Heart right ventricle (tissue), 16 donors: Measurements from ENCODE around the gene CS. TPM values are rescaled to one million over a fixed set of nuclear protein-coding genes. Genes with fewer than 3 reads are reported as not detected.

Experiments used
- ATAC-seq, 8 donors: fragments of 200-7000 bp; cut with Tn5 transposase; one replicate each; pipeline ENCODE4 v1.9.1; 2020; ENCODE audit warnings: mild to moderate bottlenecking in 8 of 8, moderate library complexity in 8 of 8, moderate number of reproducible peaks in 1 of 8
- DNase-seq, 2 donors: peaks; one replicate each; pipeline ENCODE4 v3.0.0-alpha.2; 2020
- H3K27ac ChIP-seq, 10 donors: fragments of 200-600 bp; sonication (generic) in 2 of 10; one replicate each; pipeline versions ENCODE4 v1.5.0 to v1.8.0; 2020 to 2022; ENCODE audit warnings: mild to moderate bottlenecking in 3 of 10
- H3K27me3 ChIP-seq, 7 donors: fragments of 200-600 bp; one replicate each; pipeline ENCODE4 v1.8.0; 2021 to 2022; ENCODE audit warnings: mild to moderate bottlenecking in 2 of 7
- H3K36me3 ChIP-seq, 9 donors: fragments of 200-600 bp; sonication (generic) in 1 of 9; one replicate each; pipeline versions ENCODE4 v1.5.0 to v1.8.0; 2020 to 2022; ENCODE audit warnings: mild to moderate bottlenecking in 2 of 9
- H3K4me1 ChIP-seq, 9 donors: fragments of 200-600 bp; sonication (generic) in 1 of 9; one replicate each; pipeline versions ENCODE4 v1.5.0 to v1.8.0; 2020 to 2022; ENCODE audit warnings: mild to moderate bottlenecking in 4 of 9
- H3K4me3 ChIP-seq, 10 donors: fragments of 200-600 bp; sonication (generic) in 2 of 10; one replicate each; pipeline versions ENCODE4 v1.5.0 to v1.8.0; 2020 to 2022; ENCODE audit warnings: mild to moderate bottlenecking in 7 of 10, moderate library complexity in 2 of 10
- H3K9me3 ChIP-seq, 11 donors: fragments of 200-600 bp in 10 of 11; sonication (generic) in 2 of 11; one replicate each; pipeline versions ENCODE4 v1.5.0 to v1.8.0; 2013 to 2022; ENCODE audit warnings: mild to moderate bottlenecking in 2 of 11, control low read depth in 1 of 11, moderate library complexity in 1 of 11
- CTCF ChIP-seq, 9 donors: fragments of 200-600 bp; sonication (generic) in 2 of 9; IDR thresholded peaks; one replicate each; pipeline versions ENCODE4 v1.5.0 to v1.8.0; 2021 to 2022; ENCODE audit warnings: antibody characterized with exemption in 9 of 9, mild to moderate bottlenecking in 5 of 9, moderate library complexity in 1 of 9
- WGBS, 2 donors: extraction: QIAGEN DNeasy Blood & Tissue Kit; methylation state at CpG; one replicate each; pipeline ENCODE4 v1.1.7; 2013; ENCODE audit warnings: inconsistent platforms in 1 of 2; 5-methylcytosine and 5-hydroxymethylcytosine counted together
- intact Hi-C, 10 donors: fragments of 100-400 bp; cut with DNase I; formaldehyde crosslinking; loops; one replicate each; pipeline versions ENCODE4 v1.11.1 to v1.14.2; 2022
- polyA plus RNA-seq, 2 donors: library from polyadenylated mRNA; stranded (reverse); fragments of 200-250 nt; gene quantifications; one replicate each; pipeline ENCODE4 v1.2.3, GENCODE V29; 2013
- total RNA-seq, 10 donors: library from RNA; stranded (reverse); fragmentation: NEBNext Ultra II Directional in 3 of 10; extraction: Animal tissue kit (Norgen Biotek cat#: 25700) in 3 of 10; gene quantifications; one replicate each; pipeline versions ENCODE4 v1.2.1 to v1.2.4, GENCODE V29; 2021 to 2023
- donor health status: Arrhythmogenic right ventricular cardiomyopathy.
- donor health status: ischemic (EF 13 %, LVEDD 7.1; RV severe dilation, severe dysfunction).
- donor health status: healthy with polysubstance abuse.
- donor health status: DM: no; HTN: yes; CAD: no.
- donor health status: DM: no; HTN: no; CAD: no.
- donor health status: ischemic (EF 25% LVEDD 6.9; RV normal size, moderate dysfunction).
- donor health status: ischemic (EF 25% LVEDD 5.7; RV mildly dilated, moderate dysfunction).
- donor health status: healthy.
- donor health status: DM: yes; HTN: yes; CAD: no.
- donor health status: Ischemic cardiomyopathy.
- donor health status: ischemic (EF 35%, LVEDD 5.7; RV mildly dilated, moderate dysfunction).
- donor health status: nonischemic (EF 11% LVEDD 7.7; RV severe dilation, severe dysfunction).
- donor health status: DM: yes; HTN: yes; CAD: no.
- donor health status: PGD.
- donor health status: ischemic (EF 29% LVEDD 5.4; RV normal size, mild dysfunction).
- donor health status: nonischemic (EF 23%, LVEDD 6.1; RV moderate dilation, normal function).

The CS gene
- total and polyA plus RNA-seq, 12 donors, result 154 to 991 (median 859) TPM

- peak overlapping the region; percentile 68 to 99 (median 84) for H3K4me3 ChIP-seq
- no peaks in the 10 kb centered on the region for H3K27me3 ChIP-seq
- H3K4me1 ChIP-seq, result peaks cover 19 to 79% (median 62%) of the 10 kb centered on the region in 9 donors
- DNase-seq (no peak), ATAC-seq (peak in 7 of 8 donors; percentile 2 to 23 (median 3))
- TF ChIP-seq CTCF (IDR thresholded peaks at IDR 0.05), result no peak
- WGBS, 2 donors, result 1 to 2% methylated on average over 10 of the region's 10 CpGs
- H3K36me3 ChIP-seq, result peaks cover 0 to 54% (median 4%) of the 10 kb centered on the region in 9 donors
- H3K9me3 ChIP-seq, result no peaks in the 10 kb centered on the region
- H3K27ac ChIP-seq, result peak overlapping the region; percentile 87 to 100 (median 96)
- intact Hi-C loops, result no loop called here
Observed at GRCh38 chr12:56299308-56299852, 750 bp downstream of the CS start.

GRCh38 chr12:56298828-56299227 lies 1.3 kb downstream of the CS start:
- DNase-seq (no peak), ATAC-seq (no peak)
- 65 to 66% methylated on average over 5 of the region's 5 CpGs for WGBS, 2 donors
- intact Hi-C loops, result no loop called here
- peak overlapping the region; percentile 68 to 99 (median 84) for H3K4me3 ChIP-seq
- no peaks in the 10 kb centered on the region for H3K9me3 ChIP-seq
- peak overlapping the region in 9 of 10 donors; percentile 94 to 100 (median 97) for H3K27ac ChIP-seq
- H3K36me3 ChIP-seq, result peaks cover 0 to 54% (median 4%) of the 10 kb centered on the region in 9 donors
- H3K4me1 ChIP-seq, result peaks cover 19 to 83% (median 64%) of the 10 kb centered on the region in 9 donors
- no peaks in the 10 kb centered on the region for H3K27me3 ChIP-seq
- TF ChIP-seq CTCF (IDR thresholded peaks at IDR 0.05), result no peak

DNA sequence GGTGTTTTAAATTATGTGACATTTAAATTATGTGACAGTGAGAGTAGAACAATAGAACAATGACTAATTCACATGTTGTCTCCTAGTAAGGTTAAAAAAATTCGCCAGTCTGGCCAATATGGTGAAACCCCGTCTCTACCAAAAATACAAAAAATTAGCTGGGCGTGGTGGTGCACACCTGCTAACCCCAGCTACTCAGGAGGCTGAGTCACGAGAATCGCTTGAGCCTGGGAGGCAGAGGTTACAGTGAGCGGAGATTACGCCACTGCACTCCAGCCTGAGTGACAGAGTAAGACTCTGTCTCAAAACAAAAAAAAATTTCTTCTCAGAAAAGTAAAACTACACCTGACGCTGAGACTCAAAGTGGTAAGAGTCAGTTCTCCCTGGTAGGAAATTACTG lies 2.7 kb downstream of the CS start:
- DNase-seq (no peak), ATAC-seq (no peak)
- intact Hi-C loops, result no loop called here
- no peaks in the 10 kb centered on the region for H3K9me3 ChIP-seq
- no peaks in the 10 kb centered on the region for H3K27me3 ChIP-seq
- WGBS, 2 donors, result 90 to 94% methylated on average over 8 of the region's 8 CpGs
- H3K4me3 ChIP-seq, result no peak overlapping the region
- peaks cover 0 to 54% (median 4%) of the 10 kb centered on the region in 9 donors for H3K36me3 ChIP-seq
- peak overlapping the region in 3 of 10 donors; percentile 46 to 100 (median 97) for H3K27ac ChIP-seq
- peaks cover 19 to 87% (median 71%) of the 10 kb centered on the region in 9 donors for H3K4me1 ChIP-seq
- TF ChIP-seq CTCF (IDR thresholded peaks at IDR 0.05), result no peak

- Histone ChIP-seq H3K27ac (peak overlapping the region in 1 of 10 donors; percentile 25), H3K9me3 (no peaks in the 10 kb centered on the region), H3K4me3 (no peak overlapping the region), H3K36me3 (peaks cover 0 to 65% (median 8%) of the 10 kb centered on the region in 9 donors), H3K4me1 (peaks cover 17 to 88% (median 68%) of the 10 kb centered on the region in 9 donors), H3K27me3 (no peaks in the 10 kb centered on the region)
- WGBS, 2 donors, result 69 to 80% methylated on average over 5 of the region's 5 CpGs
- DNase-seq (no peak), ATAC-seq (no peak)
- intact Hi-C loops, result no loop called here
- no peak for TF ChIP-seq CTCF (IDR thresholded peaks at IDR 0.05)
Observed at GRCh38 chr12:56296295-56296694, 3.8 kb downstream of the CS start.
